Fibroblast of skin of back (primary cell): ENCODE measurements around the gene DDX27.

ENCODE experiments used
- DNase-seq: peaks from one replicate; pipeline ENCODE4 v3.0.0-alpha.2; 2013

Gene DDX27

DNA sequence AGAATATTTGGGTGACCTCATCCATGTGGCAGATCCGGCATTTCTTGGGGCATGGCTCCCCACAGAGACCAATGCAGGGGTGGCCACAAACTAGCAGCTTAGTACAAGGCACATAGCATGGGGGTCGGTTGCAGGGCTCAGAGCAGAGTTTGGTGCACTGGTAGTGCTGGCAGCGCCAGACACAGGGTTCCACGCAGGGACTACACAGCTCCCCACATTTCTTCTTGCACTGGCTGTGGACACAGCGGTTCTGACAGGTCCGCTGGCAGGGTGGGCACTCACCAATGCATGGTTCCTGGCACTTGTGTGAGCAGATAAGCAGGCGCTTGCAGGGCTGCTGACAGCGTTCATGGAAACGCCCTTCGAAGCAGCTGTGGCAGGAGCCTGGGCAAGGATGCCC is 29.1 kb downstream of the DDX27 start:
- DNase-seq: no peak

DNA sequence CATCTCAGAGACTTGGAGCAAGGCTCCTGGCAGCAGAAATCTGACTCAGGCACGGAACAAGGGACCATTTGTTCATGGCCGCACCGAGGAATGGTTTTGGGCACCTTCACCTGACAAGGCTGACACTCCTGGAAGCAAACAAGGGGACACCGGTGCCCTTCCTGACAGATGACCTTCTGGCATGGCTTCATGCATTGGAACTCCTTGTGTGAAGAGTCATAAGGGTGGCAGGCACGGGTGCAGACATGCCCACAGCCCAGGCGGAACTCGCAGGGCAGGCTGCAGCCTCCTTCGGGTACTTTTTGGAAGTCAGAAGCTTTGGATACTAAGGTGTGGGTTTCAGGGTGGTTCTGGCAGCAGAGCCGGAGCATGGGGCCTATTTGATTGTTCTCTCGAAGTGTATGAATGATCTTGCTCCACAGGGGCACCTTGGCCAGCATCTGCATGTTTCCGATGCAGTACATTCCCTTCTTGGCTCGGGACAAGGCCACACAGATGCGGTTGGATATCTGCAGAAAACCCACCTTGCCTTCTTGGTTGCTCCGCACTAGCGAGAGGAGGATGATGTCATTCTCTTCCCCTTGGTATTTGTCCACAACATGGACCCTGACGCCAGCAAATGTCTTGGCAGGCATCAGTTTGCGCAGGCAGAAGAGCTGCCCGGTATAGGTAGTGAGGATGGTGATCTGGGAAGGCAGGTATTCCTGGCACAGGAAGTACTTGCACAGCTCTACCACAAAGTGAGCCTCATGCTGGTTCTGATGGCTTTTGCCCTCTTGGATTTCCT is 29.9 kb downstream of the DDX27 start:
- no peak for DNase-seq

DNA sequence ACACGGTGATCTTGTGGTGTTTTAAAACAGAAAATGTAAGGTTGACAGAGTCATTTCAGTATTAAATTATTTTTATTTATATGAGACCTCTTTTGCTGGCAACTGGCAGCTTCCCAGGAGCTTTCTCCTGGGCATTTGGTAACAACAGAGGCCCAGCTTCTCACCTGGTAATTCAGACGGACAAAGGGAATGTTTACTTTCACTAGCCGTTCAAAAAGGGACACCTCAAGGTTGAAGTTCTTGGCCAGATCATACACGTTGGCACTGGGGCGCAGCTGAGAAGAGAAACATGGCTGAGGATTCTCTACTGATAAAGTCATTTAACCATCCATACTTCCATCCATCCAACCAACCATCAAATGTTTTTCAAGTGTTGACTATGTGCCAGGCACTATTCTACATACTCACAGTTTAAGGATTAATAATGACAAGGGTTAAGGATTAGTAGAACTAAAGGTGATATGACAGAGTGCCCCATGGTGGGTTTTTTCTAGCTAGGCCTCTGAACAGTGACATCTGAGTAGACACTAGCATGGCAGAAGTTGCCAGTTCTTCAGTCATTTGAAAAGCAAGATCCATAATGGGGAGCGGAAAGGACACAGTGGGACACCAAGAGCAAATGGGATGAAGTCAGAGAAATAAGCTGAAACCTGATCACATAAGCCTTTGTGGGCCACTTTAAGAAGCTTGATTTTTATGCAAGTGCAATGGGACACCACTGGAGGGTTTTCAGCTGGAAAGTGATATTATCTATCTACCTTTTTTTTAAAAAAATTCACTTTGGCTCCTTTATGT is 33.5 kb downstream of the DDX27 start:
- no peak for DNase-seq

DNA sequence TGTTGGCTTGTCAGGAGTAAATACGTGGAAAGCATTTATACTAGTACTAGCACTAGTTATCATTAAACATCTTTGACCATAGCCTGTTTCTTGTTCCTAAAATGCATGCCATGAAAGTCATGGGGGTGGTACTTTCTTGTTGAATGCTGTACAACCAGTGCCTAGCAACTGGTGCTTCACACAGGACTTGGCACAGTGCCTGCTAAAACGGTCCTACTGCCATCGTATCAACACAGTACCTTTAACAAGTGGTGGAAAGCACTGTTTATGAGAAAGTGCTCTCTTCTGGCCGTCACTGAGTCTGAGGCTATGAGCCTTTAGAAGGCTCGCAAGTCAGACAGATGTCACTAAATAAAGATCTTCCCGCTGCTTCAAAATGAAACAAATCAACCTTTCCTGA is 37.0 kb downstream of the DDX27 start:
- DNase-seq: no peak

DNA sequence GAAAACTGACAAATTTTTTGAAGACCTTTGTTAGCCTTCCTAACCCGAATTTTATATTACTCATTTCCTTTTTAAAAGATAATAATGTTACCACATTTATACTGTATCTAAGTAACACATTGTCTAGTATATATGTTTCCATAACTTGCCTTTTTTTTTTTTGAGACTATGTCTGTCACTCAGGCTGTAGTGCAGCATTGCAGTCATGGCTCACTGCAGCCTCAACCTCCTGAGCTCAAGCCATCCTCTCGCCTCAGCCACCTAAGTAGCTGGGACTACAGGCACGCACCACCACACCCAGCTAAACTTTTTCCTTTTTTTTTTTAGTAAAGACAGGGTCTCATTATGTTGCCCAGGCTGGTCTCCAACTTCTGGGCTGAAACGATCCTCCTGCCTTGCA is 40.1 kb downstream of the DDX27 start:
- no peak for DNase-seq

DNA sequence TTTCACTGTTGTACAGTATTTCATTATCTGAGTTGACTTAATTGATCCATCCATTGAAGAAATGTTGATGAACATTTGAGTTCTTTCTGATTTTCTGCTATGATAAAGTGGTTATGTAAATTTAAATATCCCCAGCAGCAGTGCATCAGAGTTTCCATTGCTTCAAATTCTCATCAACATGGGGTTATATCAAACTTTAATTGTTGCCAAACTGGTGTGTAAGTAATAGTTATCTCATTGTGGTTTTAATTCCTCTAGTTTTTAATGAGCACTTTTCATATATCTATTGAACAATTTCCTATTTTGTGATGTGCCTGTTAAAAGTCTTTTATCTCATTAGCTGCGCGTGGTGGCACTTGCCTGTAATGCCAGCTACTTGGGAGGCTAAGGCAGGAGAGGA is 40.6 kb downstream of the DDX27 start:
- no peak for DNase-seq

DNA sequence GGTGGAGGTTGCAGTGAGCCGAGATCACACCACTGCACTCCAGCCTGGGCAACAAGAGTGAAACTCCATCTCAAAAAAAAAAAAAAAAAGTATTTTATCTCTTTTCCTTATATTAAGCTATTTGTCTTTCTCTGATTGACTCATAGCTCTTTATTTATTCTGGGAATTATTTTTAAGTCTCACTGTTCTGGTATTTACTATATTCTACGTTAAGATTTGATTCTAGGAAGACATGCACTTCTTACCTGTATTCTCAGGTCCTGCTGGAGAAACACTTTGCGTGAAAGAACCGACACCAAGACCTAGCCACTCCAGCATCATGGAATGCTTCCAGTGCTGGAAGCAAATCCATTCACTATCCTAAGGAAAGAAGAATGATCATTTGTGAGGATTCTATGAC is 41.0 kb downstream of the DDX27 start:
- no peak for DNase-seq

DNA sequence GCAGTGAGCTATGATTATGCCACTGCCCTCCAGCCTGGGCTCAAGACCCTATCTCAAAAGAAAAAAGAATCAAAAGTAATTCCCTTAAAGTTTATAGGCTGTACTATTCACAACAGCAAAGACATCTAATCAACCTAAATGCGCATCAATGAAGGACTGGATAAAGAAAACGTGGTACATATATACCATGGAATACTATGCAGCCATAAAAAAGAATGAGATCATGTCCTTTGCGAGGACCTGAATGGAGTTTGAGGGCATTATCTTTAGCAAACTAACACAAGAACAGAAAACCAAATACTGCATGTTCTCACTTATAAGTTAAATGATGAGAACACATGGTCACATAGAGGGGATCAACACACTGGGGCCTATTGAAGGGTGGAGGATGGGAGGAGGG is 42.0 kb downstream of the DDX27 start:
- DNase-seq: no peak

DNA sequence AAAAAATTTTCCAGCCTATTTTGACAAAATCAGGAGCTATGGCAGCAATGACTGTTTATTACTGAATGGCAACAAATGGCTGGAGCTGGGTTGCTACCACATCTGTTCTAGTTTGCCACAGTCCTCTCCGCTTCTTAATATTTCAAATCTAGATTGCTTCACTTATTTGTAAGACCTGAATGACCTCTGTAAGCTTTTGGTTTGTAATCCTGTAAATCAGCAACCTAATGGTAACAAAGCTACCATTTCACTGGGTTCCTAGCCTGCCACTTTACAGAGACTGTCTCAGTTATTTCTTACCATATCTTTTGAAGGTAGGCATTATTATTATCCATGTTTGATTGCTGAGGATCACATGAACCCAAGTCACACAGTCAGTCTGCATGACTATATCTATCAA is 43.2 kb downstream of the DDX27 start:
- DNase-seq: no peak

DNA sequence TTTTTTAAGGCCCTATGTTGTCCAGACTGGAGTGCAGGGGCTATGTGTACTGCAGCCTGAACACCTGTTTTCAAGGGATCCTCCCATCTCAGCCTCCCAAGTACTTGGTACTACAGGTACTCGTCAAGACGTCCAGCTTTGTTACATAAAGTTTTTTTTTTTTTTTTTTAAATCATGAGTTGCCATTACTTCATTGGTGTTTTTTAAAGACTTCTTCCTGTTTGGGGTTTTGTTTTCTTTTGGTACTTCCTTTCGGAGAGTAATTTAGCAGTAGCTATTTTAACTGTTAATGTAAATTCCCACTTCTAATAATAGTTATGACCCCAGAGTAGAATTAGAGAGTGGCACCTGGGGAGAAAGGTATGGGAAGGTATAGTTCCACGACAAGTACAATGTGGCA is 48.1 kb downstream of the DDX27 start:
- no peak for DNase-seq

DNA sequence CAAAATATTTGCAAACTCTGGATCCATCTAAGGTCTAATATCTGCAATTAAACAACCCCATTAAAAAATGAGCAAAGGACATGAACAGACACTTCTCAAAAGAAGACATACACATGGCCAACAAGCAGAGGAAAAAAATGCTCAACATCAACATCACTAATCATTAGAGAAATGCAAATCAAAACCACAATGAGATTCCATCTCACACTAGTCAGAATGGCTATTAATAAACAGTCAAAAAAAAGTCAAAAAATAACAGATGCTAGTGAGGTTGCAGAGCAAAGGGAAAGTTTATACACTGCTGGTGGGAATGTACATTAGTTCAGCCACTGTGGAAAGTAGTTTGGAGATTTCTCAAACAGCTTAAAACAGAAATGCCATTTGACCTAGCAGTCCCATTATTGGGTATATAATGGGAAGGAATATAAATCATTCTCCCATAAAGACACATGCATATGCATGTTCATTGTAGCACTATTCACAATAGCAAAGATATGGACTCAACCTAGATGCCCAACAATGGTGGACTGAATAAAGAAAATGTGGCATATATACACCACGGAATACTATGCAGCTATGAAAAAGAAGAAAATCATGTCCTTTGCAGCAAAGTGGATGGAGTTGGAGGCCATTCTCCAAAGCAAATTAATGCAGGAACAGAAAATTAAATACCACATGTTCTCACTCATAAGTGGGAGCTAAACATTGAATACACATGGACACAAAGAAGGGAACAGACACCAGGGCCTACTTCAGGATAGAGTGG is 49.6 kb downstream of the DDX27 start:
- DNase-seq: peak; percentile 84

DNA sequence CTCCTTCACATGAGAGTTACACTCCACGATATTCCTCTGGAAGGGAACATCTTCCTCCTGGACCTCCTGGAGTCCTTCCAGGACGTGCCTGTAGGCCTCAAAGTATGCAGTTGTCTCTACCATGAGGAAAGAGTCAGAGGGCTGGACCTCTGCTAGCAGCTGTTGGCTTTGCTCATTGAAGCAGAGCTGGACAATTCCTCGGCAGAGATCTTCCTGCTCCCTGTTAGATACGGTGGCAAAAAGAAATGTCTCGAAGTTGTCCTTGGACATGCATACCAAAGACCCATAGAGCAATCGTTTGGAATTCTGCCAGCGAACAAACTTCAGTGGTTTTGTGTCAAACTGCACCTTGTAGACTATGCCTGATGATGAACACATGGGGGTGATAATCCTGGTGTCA is 51.0 kb downstream of the DDX27 start:
- DNase-seq: no peak

DNA sequence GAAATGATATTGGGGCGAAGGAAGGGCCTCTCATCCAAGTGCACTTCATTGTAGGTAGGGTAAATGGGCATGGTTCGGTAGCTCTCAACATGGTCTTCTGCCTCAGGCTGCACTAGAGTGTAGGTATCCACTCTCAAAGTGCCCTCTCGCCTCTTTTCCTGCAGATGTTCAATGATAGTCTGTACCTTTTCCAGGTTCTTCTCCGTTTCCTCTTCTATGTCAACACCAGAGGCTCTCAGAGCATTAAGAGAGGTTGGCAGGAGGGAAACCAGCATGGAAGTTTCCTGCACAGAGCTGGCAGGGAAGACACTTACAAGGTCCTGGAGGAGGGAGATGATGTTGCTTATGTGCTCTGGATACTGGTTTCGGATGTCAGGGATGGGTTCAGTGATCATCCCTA is 51.5 kb downstream of the DDX27 start:
- no peak for DNase-seq

DNA sequence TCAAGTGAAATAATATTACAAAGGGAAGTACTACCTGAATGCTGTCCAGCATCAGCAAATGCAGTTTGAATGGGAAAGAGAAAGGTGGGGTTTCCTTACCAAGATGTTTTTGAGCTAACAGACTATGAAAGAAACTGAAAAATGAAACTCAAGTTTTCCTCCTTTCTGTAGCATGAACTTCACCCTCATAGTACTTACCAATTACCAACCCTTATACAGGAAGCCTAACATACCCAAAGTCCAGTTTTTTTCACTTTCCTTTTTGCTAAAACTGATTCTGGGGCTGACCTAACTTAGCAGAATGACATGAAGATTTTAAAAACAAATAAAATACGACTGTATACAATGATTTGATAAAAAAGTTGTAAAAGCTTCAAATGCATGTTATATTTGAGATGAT is 53.4 kb downstream of the DDX27 start:
- DNase-seq: no peak

DNA sequence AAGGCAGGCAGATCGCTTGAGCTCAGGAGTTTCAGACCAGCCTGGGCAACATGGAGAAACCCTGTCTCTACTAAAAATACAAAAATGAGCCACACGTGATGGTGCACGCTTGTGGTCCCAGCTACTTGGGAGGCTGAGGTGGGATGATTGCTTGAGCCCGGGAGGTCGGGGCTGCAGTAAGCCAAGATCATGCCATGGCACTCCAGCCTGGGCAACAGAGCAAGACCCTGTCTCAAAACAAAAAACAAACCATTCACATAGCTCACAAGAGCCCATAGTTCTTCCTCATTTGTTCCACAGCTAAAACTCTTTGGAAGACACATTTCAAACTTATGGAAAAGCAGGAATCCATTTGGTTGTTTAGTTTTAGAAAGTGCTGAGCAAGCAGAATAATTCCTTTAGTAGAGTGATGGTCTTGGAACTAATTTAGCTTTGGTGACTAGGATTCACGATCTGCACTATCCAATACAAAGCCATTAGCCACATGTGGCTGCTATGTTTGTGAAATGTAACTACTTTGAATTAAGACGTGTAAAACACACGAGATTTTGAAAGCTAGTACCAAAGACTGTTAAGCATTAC is 54.6 kb downstream of the DDX27 start:
- no peak for DNase-seq

DNA sequence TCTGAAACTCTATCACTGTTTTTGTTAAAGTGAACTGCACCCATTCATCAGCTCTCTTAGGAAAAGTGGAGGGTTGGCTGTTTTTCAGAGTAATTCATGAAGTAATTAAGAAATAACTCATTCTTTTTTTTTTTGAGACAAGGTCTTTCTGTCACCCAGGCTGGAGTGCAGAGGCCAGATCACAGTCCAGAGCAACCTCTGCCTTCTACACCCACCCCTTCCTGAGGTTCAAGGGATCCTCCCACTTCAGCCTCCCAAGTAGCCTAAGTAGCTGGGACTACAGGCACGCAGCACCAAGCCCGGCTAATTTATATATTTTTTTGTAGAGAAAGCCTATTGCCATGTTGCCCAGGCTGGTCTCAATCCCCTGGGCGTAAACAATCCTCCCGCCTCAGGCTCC is 56.0 kb downstream of the DDX27 start:
- no peak for DNase-seq

DNA sequence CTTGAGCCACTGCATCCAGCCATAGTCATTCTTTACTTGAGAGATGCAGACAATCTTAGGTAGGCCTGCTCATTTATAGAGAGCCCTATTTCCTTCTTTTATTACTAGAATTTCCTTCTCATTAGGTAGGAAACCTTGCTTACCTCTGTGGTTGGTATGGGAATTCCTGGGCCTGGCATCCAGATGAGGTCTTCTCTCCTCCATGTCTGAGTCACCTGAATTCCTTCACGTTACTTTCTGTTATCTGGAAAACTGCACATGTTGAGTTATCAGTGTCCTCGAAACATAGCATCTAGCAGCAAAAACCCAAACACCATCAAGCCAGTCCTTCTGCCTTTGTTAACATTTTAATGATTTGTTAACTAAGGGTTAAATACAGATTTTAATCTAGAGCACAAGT is 56.4 kb downstream of the DDX27 start:
- no peak for DNase-seq

DNA sequence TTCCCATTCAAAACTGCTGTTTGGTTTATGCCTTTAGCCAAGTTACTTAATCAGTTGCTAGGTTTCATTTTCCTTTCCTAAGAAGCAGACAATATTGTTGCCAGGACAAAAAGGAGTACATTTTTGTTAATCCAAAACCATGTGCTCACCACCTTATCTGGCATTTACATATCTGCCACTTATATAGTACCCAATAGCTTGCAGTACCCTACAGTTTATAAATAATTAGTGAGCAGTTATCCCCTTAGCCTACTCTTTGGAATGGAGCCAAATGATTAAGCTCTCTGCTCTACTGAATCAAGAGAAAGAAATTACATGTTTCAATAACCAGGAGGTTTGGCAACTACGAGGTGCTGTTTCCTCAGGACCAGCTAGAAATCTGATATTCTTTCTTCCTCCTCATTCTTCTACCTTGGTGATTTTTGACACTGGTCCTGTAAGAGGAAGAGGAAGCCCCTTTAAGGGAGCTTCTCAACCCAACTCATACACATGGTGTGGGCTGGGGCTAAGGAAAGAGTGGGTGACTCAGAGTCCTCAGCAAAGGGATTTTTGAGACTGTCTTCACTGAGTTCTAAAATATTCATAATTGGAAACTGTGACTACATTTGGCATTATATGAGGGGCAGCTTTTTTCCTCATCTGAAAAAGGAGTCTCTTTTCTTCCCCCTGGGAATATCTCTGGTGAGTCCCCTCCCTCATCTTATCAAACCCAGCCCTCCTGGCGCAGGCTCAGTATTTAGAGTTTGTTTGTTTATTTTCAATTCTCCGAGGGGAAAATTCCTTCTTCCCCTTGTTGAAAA is 57.1 kb downstream of the DDX27 start:
- peak; percentile 78 for DNase-seq

DNA sequence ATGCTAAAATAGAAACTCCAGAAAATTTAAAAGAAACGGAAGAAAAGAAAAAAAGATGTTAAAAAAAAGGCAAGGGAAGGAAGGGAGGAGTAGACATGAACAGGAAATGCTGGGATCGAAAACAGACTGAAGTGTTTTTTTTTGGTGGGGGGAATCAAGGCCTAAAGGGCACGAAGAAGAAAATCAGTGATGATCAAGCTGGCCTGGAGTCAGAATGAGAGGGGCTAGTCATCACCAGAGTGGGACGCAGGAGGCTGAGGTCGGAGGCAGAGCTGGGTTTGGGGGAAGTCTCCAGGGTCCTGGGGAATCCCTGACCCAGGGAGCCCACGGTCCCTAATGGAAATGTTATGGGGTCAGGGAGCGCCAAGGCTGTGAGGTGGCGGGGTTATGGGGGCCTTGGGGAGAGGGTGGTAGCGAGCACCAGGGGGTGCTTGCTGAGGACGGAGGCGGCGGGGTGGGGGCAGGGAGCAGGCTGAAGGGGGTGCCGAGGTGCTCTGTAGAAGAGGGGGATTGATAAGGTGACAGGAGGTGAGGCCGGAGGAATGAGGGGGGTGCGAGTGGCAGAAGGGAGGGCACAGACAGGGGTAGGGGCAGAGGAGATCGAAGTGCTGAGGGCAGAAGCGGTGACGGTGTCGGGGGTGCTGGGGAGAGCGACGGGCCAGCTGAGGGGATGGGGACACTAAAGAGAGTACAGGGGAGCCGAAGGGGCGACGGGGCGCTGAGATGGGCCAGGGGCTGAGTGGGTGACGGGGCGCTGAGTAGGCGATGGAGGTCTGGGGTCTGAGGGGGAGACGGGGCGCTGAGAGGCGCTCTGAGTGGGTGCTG is 58.0 kb downstream of the DDX27 start:
- DNase-seq: no peak

DNA sequence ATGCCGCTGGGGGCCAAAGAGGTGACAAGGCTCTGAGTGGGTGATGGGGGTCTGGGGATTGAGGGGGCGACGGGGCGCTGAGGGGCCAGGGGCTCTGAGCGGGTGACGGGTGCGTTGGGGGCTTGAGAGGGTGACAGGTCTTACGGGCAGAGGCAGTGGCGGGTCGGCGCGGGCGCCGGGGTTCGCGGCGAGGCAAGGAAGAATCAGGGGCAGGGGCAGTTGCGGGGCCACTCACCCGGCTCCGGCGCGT is 58.5 kb downstream of the DDX27 start:
- DNase-seq: no peak

DNA sequence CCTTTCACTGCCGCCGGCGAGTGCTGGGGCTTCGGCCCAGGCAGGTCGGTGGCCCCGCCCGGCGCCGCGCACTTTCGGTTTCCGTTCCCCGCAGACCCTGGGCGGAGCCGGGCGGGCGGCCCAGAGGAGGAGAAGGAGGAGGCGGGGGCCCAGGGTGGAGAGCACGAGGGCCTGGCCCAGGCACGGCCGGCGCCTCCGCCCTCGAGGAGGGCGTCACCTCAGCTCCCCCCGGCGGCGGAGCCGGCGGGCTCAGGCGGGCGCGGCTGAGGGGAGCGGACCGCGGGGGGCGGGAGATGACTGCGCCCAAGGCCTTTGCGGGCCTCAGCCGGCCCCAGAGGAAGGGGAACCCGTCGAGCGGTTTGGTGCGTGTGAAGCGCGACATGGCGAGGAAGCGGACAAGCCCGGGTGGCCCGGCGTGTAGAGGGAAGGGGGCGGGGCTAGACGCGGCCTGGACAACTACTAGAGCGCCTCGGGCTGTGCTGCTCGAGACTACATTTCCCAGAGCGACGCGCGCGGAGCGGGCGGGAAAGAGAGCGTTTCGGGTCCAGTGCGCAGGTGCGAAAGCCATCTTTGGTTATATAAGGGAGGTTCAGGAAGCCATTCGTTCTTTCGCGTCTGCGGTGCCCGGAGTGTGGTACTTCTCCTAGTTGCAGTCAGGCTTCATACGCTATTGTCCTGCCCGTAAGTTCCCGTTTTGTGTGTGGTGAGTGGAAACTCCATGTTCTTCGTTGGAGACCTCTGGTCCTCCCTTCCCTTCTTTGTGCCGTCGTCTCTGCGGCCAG is 59.0 kb downstream of the DDX27 start, which contains the start of gene ZNFX1:
Gene ZNFX1, minus strand, starts transcription at position 22 of the 782 bp plus-strand sequence. CDS start 2,218 bp downstream, outside the sequence.
- peak; percentile 98 for DNase-seq
